ENCODE measurements around the gene PICK1.

Gene PICK1

GRCh38 chr22:38056969-38057891, at the start of gene PICK1:
Gene PICK1, plus strand, starts transcription at chr22:38057404. Its CDS starts 406 bp downstream, at chr22:38057810.
- DNase-seq = peak; percentile 76

- no peak for DNase-seq
These were observed 48.0 kb upstream of the PICK1 start for GRCh38 chr22:38009000-38009806.

GRCh38 chr22:38012604-38013072, 44.6 kb upstream of the PICK1 start:
- no peak for DNase-seq

GRCh38 chr22:38014083-38014482, 43.1 kb upstream of the PICK1 start:
- DNase-seq = no peak

- DNase-seq = no peak
These were observed 40.7 kb upstream of the PICK1 start for GRCh38 chr22:38016182-38017151.

GRCh38 chr22:38017272-38017920, 39.8 kb upstream of the PICK1 start:
- DNase-seq = no peak

- DNase-seq = no peak
These were observed 39.0 kb upstream of the PICK1 start for GRCh38 chr22:38017939-38018885.

- DNase-seq = no peak
These were observed 38.0 kb upstream of the PICK1 start for GRCh38 chr22:38018938-38019827.

- no peak for DNase-seq
These were observed 36.0 kb upstream of the PICK1 start for GRCh38 chr22:38021206-38021605.

GRCh38 chr22:38023045-38023444, 34.2 kb upstream of the PICK1 start:
- DNase-seq = no peak

GRCh38 chr22:38025514-38025913, 31.7 kb upstream of the PICK1 start:
- DNase-seq = no peak

GRCh38 chr22:38026130-38027111, 30.8 kb upstream of the PICK1 start:
- DNase-seq = no peak

GRCh38 chr22:38027487-38027886, 29.7 kb upstream of the PICK1 start:
- no peak for DNase-seq

GRCh38 chr22:38028344-38029130, 28.7 kb upstream of the PICK1 start:
- no peak for DNase-seq

- no peak for DNase-seq
These were observed 27.8 kb upstream of the PICK1 start for GRCh38 chr22:38029370-38029769.

GRCh38 chr22:38029901-38030300, 27.3 kb upstream of the PICK1 start:
- DNase-seq = no peak

- DNase-seq = no peak
These were observed 26.7 kb upstream of the PICK1 start for GRCh38 chr22:38030311-38031133.
